OCI-LY3 (cell line): ENCODE measurements around the gene PAXIP1.

ENCODE experiments used
- CTCF ChIP-seq: fragments of 200-600, 300-600 bp; sonication (generic); IDR thresholded peaks from 2 replicates; pipeline ENCODE4 v1.5.1; 2014; ENCODE audit warnings: antibody characterized with exemption, low read length, low read depth
- EZH2phosphoT487 ChIP-seq: fragments of 200-600 bp; shearing (Covaris generic); IDR thresholded peaks from 2 replicates; pipeline ENCODE4 v1.6.1; 2018; ENCODE audit warnings: antibody characterized with exemption, mixed run types, low read depth

- TF ChIP-seq CTCF (no peak), EZH2phosphoT487 (no peak)
Measured at GRCh38 chr7:154978017-154978416, 24.9 kb downstream of the PAXIP1 start.
